Tracheal epithelial cell (primary cell): ENCODE data around the gene ZNF346. TPM values are rescaled to one million over a fixed set of nuclear protein-coding genes. Genes with fewer than 3 reads are reported as not detected.

Experiments used
- total RNA-seq: library from RNA; depleted of rRNA; stranded (reverse); fragments of >200 nt; gene quantifications from 2 replicates; pipeline ENCODE4 v1.2.1, GENCODE V29; 2014

Gene ZNF346
- total RNA-seq, result 7.2 and 9.8 TPM in 2 replicates

GRCh38 chr5:177022386-177023302 is at the start of gene ZNF346:
Gene ZNF346 (plus strand): TSS chr5:177022696. CDS start chr5:177022739, 43 bp downstream.

GRCh38 chr5:177006265-177006972 is 16.1 kb upstream of the ZNF346 start, which contains the start of gene UIMC1:
Gene UIMC1 (minus strand): TSS chr5:177006779. CDS start chr5:176982615, 24,164 bp downstream.

GRCh38 chr5:177086654-177087397 is 64.3 kb downstream of the ZNF346 start, which contains the start of gene FGFR4:
Gene FGFR4 (plus strand): TSS chr5:177086915. CDS start chr5:177089603, 2,688 bp downstream.

Other genes starting within 250 kb of the ZNF346 start
- 0.24 TPM in 1 of 2 replicates, not detected in the other for gene UNC5A, start 212.1 kb upstream of the ZNF346 start, total RNA-seq
- gene HK3, start 123.3 kb upstream of the ZNF346 start, total RNA-seq, result not detected in 2 replicates
- gene UIMC1, start 15.9 kb upstream of the ZNF346 start, total RNA-seq, result 33.7 and 40.2 TPM in 2 replicates
- 3.8 and 4.6 TPM in 2 replicates for gene FGFR4, start 64.2 kb downstream of the ZNF346 start, total RNA-seq
- gene NSD1, start 111.1 kb downstream of the ZNF346 start, total RNA-seq, result 33.0 and 43.3 TPM in 2 replicates